T-cell (primary cell): ENCODE data around the gene CPSF4. TPM values are rescaled to one million over a fixed set of nuclear protein-coding genes. Genes with fewer than 3 reads are reported as not detected.

Source experiments
- ATAC-seq, 4 experiments: fragments of 200-7000 bp in 3 of 4; fragments of 150-1000 bp in 1 of 4; cut with Tn5 transposase; replicated peaks in 1 of 4; 1 replicate in 3 of 4; 2 replicates in 1 of 4; pipeline ENCODE4 v1.10.0; 2021; ENCODE audit warnings: moderate library complexity in 3 of 4, mild to moderate bottlenecking in 2 of 4, moderate number of reproducible peaks in 1 of 4
- CTCF ChIA-PET, 2 donors: fragments of 300-600 bp; sonication (Branson Sonifier 250); formaldehyde crosslinking; loops; one replicate each; lab custom pipeline; 2022; ENCODE audit warnings: antibody characterized with exemption in 2 of 2; lab: Charles Lee
- POLR2A ChIA-PET, 2 donors: fragments of 300-600 bp; sonication (Branson Sonifier 250); formaldehyde crosslinking; loops; one replicate each; lab custom pipeline; 2022; ENCODE audit warnings: antibody characterized with exemption in 2 of 2; lab: Charles Lee
- DNase-seq, 35 experiments: peaks; one replicate each; pipeline versions ENCODE4 v3.0.0 to v3.0.0-alpha.2; 2013 to 2023
- H3K27ac ChIP-seq: one replicate; pipeline ENCODE4 v1.5.1; 2013; ENCODE audit warnings: low read length
- H3K27me3 ChIP-seq, 2 experiments: replicated peaks in 1 of 2; 1 replicate in 1 of 2; 2 replicates in 1 of 2; pipeline versions ENCODE4 v1.6.1 to v1.7.0; 2013; ENCODE audit warnings: low read length in 1 of 2, mixed read lengths in 1 of 2; ENCODE audit not compliant: control insufficient read depth in 2 of 2, insufficient read depth in 2 of 2; ENCODE audit errors: extremely low read depth in 1 of 2
- H3K36me3 ChIP-seq, 2 donors: 1 replicate in 1 of 2; 2 replicates in 1 of 2; pipeline versions ENCODE4 v1.6.1 to v1.7.0; 2013; ENCODE audit warnings: low read length in 1 of 2; ENCODE audit not compliant: control insufficient read depth in 2 of 2, insufficient read depth in 1 of 2; ENCODE audit errors: extremely low read depth in 1 of 2
- H3K4me1 ChIP-seq, 2 experiments: 1 replicate in 1 of 2; 2 replicates in 1 of 2; pipeline versions ENCODE4 v1.6.1 to v1.7.0; 2013; ENCODE audit warnings: low read length in 2 of 2, mixed read lengths in 1 of 2; ENCODE audit not compliant: insufficient read depth in 2 of 2, control insufficient read depth in 1 of 2; ENCODE audit errors: extremely low read depth in 1 of 2
- H3K4me3 ChIP-seq, 2 donors: 1 replicate in 1 of 2; 2 replicates in 1 of 2; pipeline versions ENCODE4 v1.5.1 to v1.7.0; 2013; ENCODE audit warnings: mild to moderate bottlenecking in 2 of 2, low read length in 1 of 2, moderate library complexity in 1 of 2; ENCODE audit not compliant: control insufficient read depth in 1 of 2; ENCODE audit errors: extremely low read depth in 1 of 2
- H3K9me3 ChIP-seq: 2 replicates; pipeline ENCODE4 v1.7.0; 2013
- H3K27ac Mint-ChIP-seq, 2 donors: one replicate each; pipeline ENCODE4 v1.8.0; 2020 to 2021; ENCODE audit warnings: mild to moderate bottlenecking in 2 of 2, mixed read lengths in 2 of 2
- H3K27me3 Mint-ChIP-seq, 2 donors: one replicate each; pipeline ENCODE4 v1.8.0; 2021 to 2022; ENCODE audit warnings: mixed read lengths in 2 of 2
- H3K36me3 Mint-ChIP-seq: one replicate; pipeline ENCODE4 v1.8.0; 2021; ENCODE audit warnings: mixed read lengths
- H3K4me1 Mint-ChIP-seq, 3 donors: one replicate each; pipeline ENCODE4 v1.8.0; 2020 to 2022; ENCODE audit warnings: mixed read lengths in 3 of 3, mild to moderate bottlenecking in 1 of 3
- H3K4me3 Mint-ChIP-seq, 3 donors: one replicate each; pipeline ENCODE4 v1.8.0; 2020 to 2022; ENCODE audit warnings: mild to moderate bottlenecking in 3 of 3, mixed read lengths in 3 of 3, moderate library complexity in 3 of 3
- H3K9me3 Mint-ChIP-seq, 3 donors: one replicate each; pipeline ENCODE4 v1.8.0; 2020 to 2022; ENCODE audit warnings: mixed read lengths in 3 of 3
- WGBS: methylation state at CpG from one replicate; pipeline ENCODE4 v1.1.5; 2013; ENCODE audit warnings: missing lambda C conversion rate; ENCODE audit not compliant: insufficient coverage; 5-methylcytosine and 5-hydroxymethylcytosine counted together
- total RNA-seq, 35 experiments: library from RNA in 6 of 35; stranded (reverse) in 6 of 35; fragments of 120-200 nt in 1 of 35; gene quantifications; one replicate each; pipeline versions ENCODE4 v1.2.1 to v1.2.4 and lab custom pipeline; 2013 to 2026

Gene CPSF4
- total RNA-seq, 5 donors from 2014 or later (not counting 1 experiment from before 2014, with no cell fraction given), result 44.4 to 58.1 (median 52.3) TPM

DNA sequence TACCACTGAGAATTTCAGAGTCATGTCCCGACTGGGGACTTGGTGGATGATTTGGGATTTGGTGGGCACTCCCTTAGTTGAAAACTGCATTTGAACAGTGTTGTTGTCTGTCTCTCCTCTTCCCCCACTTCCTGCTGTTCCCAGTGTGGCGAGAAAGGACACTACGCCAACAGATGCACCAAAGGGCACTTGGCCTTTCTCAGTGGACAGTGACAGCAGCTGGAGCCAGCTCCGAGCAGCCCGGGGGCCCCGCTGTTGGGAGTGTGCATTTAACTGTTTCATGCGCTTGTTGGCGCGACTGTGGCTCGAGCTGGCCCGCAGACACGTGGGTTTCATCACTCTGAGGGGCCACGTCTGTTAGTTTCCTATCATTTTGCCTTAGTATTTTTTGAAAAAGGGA is 17.5 kb downstream of the CPSF4 start:
- ChIA-PET POLR2A (no interaction called here), CTCF (no interaction called here)
- Histone ChIP-seq H3K27me3 (no peaks in the 10 kb centered on the region), H3K4me3 (no peak overlapping the region), H3K27ac (no peak overlapping the region), H3K4me1 (peaks cover 0 to 8% of the 10 kb centered on the region in 2 experiments), H3K36me3 (peaks cover 40 to 72% of the 10 kb centered on the region in 2 donors), H3K9me3 (no peaks in the 10 kb centered on the region)
- no peak for DNase-seq
- no peaks in the 10 kb centered on the region for H3K27me3 Mint-ChIP-seq
- 90% methylated on average over 8 of the region's 13 CpGs for WGBS
- no peaks in the 10 kb centered on the region for H3K9me3 Mint-ChIP-seq
- peaks cover 12 to 23% (median 17%) of the 10 kb centered on the region in 3 donors for H3K4me1 Mint-ChIP-seq
- no peak overlapping the region for H3K4me3 Mint-ChIP-seq
- peaks cover 25% of the 10 kb centered on the region for H3K36me3 Mint-ChIP-seq
- ATAC-seq, result no peak
- H3K27ac Mint-ChIP-seq, result no peak overlapping the region

- Histone ChIP-seq H3K4me3 (no peak overlapping the region), H3K4me1 (peaks cover 0 to 13% of the 10 kb centered on the region in 2 experiments), H3K27me3 (no peaks in the 10 kb centered on the region), H3K27ac (no peak overlapping the region), H3K36me3 (peaks cover 37 to 72% of the 10 kb centered on the region in 2 donors), H3K9me3 (no peaks in the 10 kb centered on the region)
- DNase-seq, result no peak
- H3K36me3 Mint-ChIP-seq, result peaks cover 25% of the 10 kb centered on the region
- no peaks in the 10 kb centered on the region for H3K27me3 Mint-ChIP-seq
- WGBS, result 89% methylated on average over 4 of the region's 6 CpGs
- ATAC-seq, result no peak
- H3K4me3 Mint-ChIP-seq, result no peak overlapping the region
- CTCF ChIA-PET, result no interaction called here
- peaks cover 12 to 24% (median 21%) of the 10 kb centered on the region in 3 donors for H3K4me1 Mint-ChIP-seq
- H3K9me3 Mint-ChIP-seq, result no peaks in the 10 kb centered on the region
- H3K27ac Mint-ChIP-seq, result no peak overlapping the region
- POLR2A ChIA-PET, result no interaction called here
These were observed 18.4 kb downstream of the CPSF4 start for GRCh38 chr7:99457050-99457649.

DNA sequence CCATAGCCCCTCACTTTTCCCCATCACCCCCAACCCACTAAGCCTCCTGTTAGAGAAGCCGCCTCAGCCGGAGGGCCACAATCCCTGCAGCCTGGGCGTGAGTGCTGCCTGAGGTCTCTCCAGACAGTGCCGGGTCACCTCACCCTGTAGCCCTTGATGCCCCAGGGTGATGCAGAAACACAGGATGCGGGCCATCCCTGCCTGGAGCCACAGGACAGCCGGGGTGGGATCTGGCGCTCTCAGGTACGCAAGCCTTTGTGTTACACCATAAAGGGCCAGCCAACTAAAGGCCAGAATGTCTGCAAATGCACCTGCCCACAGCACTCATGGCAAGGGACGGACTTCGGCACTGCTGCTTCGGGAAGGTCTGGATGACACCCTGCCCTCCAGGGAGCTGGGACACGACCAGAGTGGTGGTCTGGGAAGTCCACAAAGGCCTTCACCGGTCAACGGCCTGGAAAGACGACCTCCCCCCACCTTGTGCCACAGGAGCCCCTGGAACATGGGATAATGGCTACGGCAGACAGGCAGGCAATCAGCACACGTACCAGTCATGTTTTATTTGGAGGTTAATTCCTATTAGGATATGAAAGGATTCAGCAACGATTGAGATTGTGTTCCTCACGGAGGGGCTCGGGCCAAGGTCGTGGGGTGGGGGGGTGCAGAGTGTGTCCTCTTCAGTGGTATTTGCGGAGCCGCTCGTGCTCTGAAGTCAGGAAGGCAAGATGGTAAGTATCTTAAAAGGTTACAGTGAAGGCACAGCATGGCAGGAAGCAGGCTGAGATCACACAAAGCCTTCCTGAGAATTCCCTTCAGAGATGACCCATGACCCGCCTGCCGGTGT is 19.1 kb downstream of the CPSF4 start:
- Histone ChIP-seq H3K27me3 (no peaks in the 10 kb centered on the region), H3K27ac (no peak overlapping the region), H3K36me3 (peaks cover 32 to 68% of the 10 kb centered on the region in 2 donors), H3K9me3 (no peaks in the 10 kb centered on the region), H3K4me3 (no peak overlapping the region), H3K4me1 (peaks cover 0 to 16% of the 10 kb centered on the region in 2 experiments)
- Mint-ChIP-seq H3K36me3 (peaks cover 28% of the 10 kb centered on the region), H3K27ac (no peak overlapping the region), H3K27me3 (no peaks in the 10 kb centered on the region), H3K9me3 (no peaks in the 10 kb centered on the region), H3K4me3 (no peak overlapping the region), H3K4me1 (peaks cover 14 to 29% (median 25%) of the 10 kb centered on the region in 3 donors)
- 95% methylated on average over 20 of the region's 26 CpGs for WGBS
- ChIA-PET POLR2A (no interaction called here), CTCF (no interaction called here)
- DNase-seq, result no peak
- ATAC-seq, result no peak

DNA sequence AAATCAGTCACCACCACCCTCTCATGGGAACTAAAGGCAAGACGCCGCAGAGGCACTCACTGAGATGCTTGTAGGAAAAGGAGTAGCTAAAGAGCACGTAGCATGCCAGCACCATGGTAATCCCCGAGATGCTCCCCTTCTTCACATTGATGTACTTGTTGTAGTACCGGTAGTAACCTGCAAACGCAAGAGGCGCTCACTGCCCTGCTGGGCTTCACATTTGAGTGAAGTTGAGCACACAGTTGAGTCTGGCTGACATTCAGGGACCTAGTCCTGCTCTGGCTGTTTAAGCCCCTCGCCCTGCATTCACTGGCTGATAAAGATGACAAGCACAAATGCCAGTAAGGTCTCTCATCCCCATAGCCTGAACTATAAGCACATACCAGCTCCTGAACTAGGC is 20.3 kb downstream of the CPSF4 start:
- ChIA-PET POLR2A (no interaction called here), CTCF (interaction anchor here in 1 of 2 donors (0.5 to 0.6 kb wide), 2 partner anchors 46 to 667 kb away, joined by 3 to 4 read pairs; partner anchors contain the start of gene MBLAC1)
- H3K4me1 Mint-ChIP-seq, result peaks cover 21 to 37% (median 32%) of the 10 kb centered on the region in 3 donors
- H3K36me3 ChIP-seq, result peaks cover 21 to 64% of the 10 kb centered on the region in 2 donors
- H3K36me3 Mint-ChIP-seq, result peaks cover 29% of the 10 kb centered on the region
- peaks cover 0 to 27% of the 10 kb centered on the region in 2 experiments for H3K4me1 ChIP-seq
- H3K9me3 ChIP-seq, result no peaks in the 10 kb centered on the region
- DNase-seq (peak in 13 of 35 experiments; percentile 8 to 39 (median 18)), ATAC-seq (peak in 2 of 4 experiments; percentile 41 to 42)
- no peak overlapping the region for H3K4me3 ChIP-seq
- no peak overlapping the region for H3K27ac ChIP-seq
- 86% methylated on average over 5 of the region's 8 CpGs for WGBS
- H3K4me3 Mint-ChIP-seq, result no peak overlapping the region
- no peaks in the 10 kb centered on the region for H3K9me3 Mint-ChIP-seq
- H3K27me3 ChIP-seq, result no peaks in the 10 kb centered on the region
- H3K27ac Mint-ChIP-seq, result no peak overlapping the region
- H3K27me3 Mint-ChIP-seq, result no peaks in the 10 kb centered on the region

DNA sequence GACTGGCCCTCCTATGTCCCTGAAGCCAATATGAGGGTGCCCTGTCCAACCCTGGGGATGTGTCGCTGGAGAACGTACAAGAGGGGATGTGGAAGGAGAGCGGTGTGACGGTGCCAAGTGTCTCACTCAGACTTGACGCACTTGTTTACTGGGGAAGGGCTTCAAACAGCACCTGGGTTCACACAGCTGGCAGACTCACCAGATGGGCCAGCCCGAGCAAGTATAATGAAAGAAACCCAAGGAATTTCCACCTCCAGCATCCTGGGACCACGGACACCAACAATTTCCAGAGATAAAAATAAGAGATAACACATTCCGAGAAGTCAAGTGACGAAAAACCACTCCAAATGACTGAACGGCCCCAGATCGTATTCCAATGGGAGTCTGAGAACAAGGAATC is 21.9 kb downstream of the CPSF4 start:
- peaks cover 11 to 49% of the 10 kb centered on the region in 2 donors for H3K36me3 ChIP-seq
- Mint-ChIP-seq H3K27ac (peak overlapping the region in 1 of 2 donors; percentile 48), H3K4me1 (peaks cover 36 to 49% (median 46%) of the 10 kb centered on the region in 3 donors), H3K9me3 (no peaks in the 10 kb centered on the region), H3K27me3 (no peaks in the 10 kb centered on the region), H3K4me3 (no peak overlapping the region), H3K36me3 (peaks cover 28% of the 10 kb centered on the region)
- CTCF ChIA-PET, result interaction anchor here in 1 of 2 donors (0.6 kb wide), 2 partner anchors 22 to 133 kb away, joined by 3 read pairs; no protein-coding TSS in a partner anchor
- H3K27me3 ChIP-seq, result no peaks in the 10 kb centered on the region
- no peak overlapping the region for H3K4me3 ChIP-seq
- H3K9me3 ChIP-seq, result no peaks in the 10 kb centered on the region
- no peak overlapping the region for H3K27ac ChIP-seq
- peaks cover 7 to 42% of the 10 kb centered on the region in 2 experiments for H3K4me1 ChIP-seq
- DNase-seq (no peak), ATAC-seq (no peak)
- WGBS, result 100% methylated on average over 4 of the region's 11 CpGs
- POLR2A ChIA-PET, result interaction anchor here in 1 of 2 donors (0.6 kb wide), 1 partner anchor 93 kb away, joined by 8 read pairs; no protein-coding TSS in a partner anchor

- ChIA-PET CTCF (interaction anchor here in 1 of 2 donors (0.6 to 1.0 kb wide), 3 partner anchors 11 to 134 kb away, joined by 3 read pairs; no protein-coding TSS in a partner anchor), POLR2A (no interaction called here)
- Histone ChIP-seq H3K27ac (no peak overlapping the region), H3K9me3 (no peaks in the 10 kb centered on the region), H3K4me3 (no peak overlapping the region), H3K36me3 (peaks cover 11 to 44% of the 10 kb centered on the region in 2 donors), H3K4me1 (peaks cover 10 to 46% of the 10 kb centered on the region in 2 experiments), H3K27me3 (no peaks in the 10 kb centered on the region)
- 95% methylated on average over 2 of the region's 2 CpGs for WGBS
- Mint-ChIP-seq H3K4me3 (no peak overlapping the region), H3K27me3 (no peaks in the 10 kb centered on the region), H3K27ac (no peak overlapping the region), H3K9me3 (no peaks in the 10 kb centered on the region), H3K36me3 (peaks cover 28% of the 10 kb centered on the region), H3K4me1 (peaks cover 42 to 52% (median 51%) of the 10 kb centered on the region in 3 donors)
- DNase-seq (no peak), ATAC-seq (no peak)
These were observed 22.5 kb downstream of the CPSF4 start for GRCh38 chr7:99461221-99461620.
